ENCODE data around the gene STK10.

The STK10 gene

DNA sequence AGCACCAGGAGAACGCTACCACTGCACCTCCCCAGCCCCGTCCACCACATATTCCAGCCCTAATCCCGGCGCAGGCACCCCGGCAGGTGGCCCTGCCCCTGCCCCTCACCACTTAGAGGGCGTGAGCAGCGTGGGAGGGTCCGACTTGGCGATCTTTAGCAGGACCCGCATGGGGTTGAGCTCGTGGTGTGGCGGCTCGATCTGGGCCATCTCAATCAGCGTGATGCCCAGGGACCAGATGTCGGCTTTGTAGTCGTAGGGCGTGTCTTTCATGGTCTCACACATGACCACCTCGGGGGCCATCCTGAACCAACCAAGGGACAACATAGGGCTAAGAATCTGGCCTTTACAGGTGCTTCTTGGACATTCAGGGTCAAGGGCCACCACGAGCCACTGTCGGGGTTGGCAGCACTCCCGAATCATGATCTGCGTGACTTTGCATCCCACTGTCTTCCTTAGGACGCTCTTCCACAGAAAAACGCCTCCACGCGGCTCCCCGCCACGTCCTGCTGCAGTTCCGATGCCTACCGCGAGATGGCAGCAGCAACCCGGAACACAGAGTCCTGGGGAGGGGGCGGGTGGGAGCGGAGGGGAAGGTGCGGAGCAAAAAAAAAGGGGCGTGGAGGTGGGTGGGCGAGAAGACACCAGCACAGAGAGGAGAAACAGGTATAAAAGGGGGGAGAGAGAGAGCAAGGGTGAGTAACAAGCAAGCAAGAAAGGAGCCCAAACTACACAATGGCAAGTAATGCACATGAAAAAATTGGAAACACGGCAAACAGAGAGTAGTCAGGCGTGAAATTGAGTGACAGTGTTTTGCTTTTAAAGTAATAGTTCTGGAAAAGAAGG lies 81.3 kb downstream of the STK10 start:
- no peak for TF ChIP-seq GATA2 (IDR thresholded peaks at IDR 0.05; ENCODE audit: low read depth, low read length)
- no peak for TF ChIP-seq GATA3 (IDR thresholded peaks at IDR 0.05; ENCODE audit: low read depth, low read length)

DNA sequence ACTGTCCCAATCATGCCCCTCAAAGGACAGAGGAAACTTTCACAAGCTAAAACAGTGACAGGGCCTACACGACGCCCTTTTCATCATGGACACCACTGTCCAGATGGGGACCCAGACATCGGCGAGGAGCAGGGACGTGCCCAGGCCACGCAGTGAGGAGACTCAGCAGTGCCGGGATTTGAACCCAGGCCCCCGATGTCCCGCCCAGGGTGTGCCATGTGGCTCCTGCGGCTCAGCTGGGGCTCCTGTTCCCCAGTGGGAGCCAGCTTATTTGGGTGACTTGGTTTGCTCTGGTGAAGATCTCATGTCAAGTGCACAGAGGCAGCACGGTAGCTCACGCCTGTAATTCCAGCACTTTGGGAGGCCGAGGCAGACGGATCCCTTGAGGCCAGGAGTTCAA lies 82.2 kb downstream of the STK10 start:
- TF ChIP-seq GATA3 (IDR thresholded peaks at IDR 0.05; ENCODE audit: low read depth, low read length) = no peak
- no peak for TF ChIP-seq GATA2 (IDR thresholded peaks at IDR 0.05; ENCODE audit: low read depth, low read length)

DNA sequence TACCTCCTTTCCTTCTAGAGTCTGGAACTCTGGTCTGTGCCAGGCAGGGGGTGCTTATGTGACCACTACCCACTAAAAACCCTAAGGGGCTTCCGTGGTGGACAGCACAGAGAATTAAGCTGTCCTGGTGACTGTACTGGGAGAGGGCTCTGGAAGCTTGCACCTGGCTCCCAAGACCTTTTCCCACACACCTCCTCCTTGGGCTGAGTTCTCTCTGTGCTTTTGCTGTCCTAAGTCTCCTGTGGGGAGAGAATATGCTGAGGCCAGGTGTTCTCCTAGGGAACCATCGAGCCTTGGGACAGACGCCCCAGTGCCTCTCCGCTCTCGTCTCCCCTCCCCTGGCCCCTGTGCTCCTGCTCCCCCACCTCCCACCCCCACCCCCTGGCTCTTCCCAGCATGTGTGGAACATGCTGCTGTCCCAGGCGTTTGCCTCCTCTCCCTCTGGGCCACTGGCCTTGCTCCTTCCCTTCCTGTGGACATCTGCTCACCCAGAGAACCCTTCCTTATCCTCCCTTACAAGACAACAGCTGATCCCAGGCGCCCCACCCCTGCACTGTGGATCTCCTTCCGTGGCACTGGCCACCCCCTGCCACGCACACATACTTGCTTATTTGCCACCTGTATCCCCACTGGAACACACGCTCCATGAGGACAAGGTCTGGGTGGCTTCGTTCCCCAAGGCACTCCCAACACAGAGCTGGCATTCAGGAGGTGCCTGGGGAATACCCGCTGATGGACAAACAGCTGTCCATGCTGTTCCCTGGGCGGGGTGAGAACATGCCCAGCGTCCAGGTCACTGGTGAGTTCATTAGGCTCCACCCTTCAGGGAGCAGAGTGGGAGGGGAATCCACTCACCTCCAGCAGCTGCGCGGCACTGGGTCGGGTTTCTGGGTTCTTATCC lies 83.0 kb downstream of the STK10 start:
- TF ChIP-seq GATA2 (IDR thresholded peaks at IDR 0.05; ENCODE audit: low read depth, low read length) = no peak
- no peak for TF ChIP-seq GATA3 (IDR thresholded peaks at IDR 0.05; ENCODE audit: low read depth, low read length)

DNA sequence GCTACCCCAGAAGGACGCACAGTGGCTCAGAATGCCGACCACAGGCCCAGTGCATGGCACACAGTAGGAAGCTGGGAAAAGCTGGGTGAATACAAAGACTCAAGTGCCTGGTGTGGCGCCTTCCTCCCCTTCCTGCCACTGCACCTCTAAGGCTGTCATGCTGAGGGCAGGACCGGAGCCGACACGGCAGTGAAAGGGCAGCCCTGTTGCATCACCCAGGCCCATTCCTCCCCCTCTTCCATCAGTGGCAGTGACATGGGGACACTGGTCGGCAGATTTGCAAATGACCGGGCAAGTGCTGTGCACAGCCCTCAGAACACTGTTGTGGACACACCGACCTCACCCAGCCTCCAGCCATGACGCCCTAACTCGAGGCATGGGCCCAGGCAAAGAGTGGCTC lies 84.0 kb downstream of the STK10 start:
- no peak for TF ChIP-seq GATA3 (IDR thresholded peaks at IDR 0.05; ENCODE audit: low read depth, low read length)
- TF ChIP-seq GATA2 (IDR thresholded peaks at IDR 0.05; ENCODE audit: low read depth, low read length) = no peak

DNA sequence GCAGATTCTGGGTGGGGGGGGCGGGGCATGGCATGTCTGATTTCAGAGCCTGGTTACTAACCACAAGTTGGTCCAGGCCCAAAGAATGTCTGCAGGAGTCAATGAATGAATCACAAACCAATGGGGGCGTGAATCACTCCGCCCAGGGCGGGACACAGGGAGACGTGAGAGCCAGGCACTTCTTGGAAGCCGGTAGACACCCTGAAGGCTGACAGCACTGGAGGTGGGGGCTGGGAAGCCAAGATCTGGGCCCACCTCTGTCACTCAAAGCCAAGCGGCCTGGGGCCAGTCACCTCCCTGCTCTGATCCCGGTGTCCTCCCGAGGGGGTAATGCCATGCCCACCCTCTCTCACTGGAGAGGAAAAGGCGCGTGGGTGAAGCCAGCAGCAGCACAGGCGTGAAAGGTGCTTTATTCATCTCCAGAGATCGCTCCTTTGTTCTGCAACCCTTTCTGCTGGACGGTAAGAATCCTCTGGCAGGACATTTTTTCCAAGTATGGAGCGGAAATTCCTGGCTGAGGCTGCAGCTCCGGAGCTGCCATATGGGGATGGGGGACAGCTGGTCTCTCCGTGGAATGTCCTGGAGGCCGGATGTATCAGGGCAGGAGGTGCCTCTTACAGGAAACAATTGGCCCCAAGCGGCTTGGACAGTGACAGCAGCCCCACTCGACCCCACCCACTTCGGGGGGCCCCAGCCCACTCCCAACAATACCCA lies 85.0 kb downstream of the STK10 start:
- TF ChIP-seq GATA2 (IDR thresholded peaks at IDR 0.05; ENCODE audit: low read depth, low read length) = no peak
- no peak for TF ChIP-seq GATA3 (IDR thresholded peaks at IDR 0.05; ENCODE audit: low read depth, low read length)

DNA sequence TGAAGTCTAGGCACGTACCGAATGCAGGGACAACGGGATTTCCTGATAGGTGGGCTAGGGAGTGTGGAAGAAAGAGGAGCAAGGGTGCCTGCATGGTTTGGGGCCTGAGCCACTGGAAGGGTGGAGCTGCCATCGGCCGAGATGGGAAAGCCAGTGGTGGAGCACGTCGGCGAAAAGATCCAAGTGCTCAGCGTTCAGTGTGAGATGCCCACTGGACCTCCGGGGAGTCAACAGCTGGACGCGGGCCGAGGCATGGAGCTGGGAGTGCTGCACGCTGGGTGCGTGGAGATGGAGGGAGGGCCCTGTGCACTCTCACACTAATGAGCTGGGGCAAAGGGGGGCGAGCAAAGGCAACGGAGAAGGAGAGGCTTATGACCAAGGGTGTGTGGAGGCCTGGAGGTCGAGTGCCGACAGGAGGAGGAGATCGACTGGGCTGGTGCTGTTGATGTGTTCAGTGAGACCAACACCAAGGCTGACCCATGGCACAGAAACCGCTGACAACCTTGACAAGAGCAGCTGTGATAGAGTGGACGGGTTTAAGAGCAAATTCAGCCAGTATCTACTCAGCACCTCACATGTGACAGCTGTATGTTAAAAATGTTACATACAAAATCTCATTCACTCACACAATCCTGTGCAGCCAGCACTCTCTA lies 85.7 kb downstream of the STK10 start:
- no peak for TF ChIP-seq GATA3 (IDR thresholded peaks at IDR 0.05; ENCODE audit: low read depth, low read length)
- TF ChIP-seq GATA2 (IDR thresholded peaks at IDR 0.05; ENCODE audit: low read depth, low read length) = no peak

DNA sequence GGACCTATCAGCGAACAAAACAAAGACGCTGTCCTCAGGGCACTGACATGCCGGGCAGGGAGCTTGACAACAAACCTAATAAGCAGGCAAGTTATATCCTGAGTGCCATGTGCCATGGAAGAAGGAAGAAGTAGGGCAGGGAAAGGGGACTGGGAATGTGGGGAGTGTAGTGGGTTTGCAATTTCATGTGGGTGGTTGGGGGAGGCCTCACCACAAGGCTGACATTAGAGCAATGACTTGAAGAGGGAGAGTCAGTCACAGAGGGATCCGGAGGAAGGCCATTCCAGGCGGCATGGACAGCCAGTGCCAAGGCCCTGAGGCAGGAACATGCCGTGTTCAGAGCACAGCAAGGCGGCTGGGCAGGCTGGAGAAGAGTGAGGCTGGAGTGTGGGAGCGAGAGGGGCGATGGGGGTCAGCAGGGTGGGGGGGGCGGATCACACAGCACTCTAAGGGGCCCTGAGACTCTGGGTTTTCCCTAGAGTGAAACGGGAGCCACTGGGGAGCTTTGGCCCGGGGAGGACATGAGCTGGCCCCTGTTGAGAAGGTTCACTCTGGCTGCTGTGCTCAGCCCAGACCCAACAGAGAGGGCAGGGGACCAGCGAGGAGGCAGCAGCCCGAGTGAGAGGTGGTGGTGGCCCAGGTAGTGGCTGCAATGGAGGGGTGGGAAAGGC lies 86.3 kb downstream of the STK10 start:
- TF ChIP-seq GATA3 (IDR thresholded peaks at IDR 0.05; ENCODE audit: low read depth, low read length) = no peak
- TF ChIP-seq GATA2 (IDR thresholded peaks at IDR 0.05; ENCODE audit: low read depth, low read length) = no peak

DNA sequence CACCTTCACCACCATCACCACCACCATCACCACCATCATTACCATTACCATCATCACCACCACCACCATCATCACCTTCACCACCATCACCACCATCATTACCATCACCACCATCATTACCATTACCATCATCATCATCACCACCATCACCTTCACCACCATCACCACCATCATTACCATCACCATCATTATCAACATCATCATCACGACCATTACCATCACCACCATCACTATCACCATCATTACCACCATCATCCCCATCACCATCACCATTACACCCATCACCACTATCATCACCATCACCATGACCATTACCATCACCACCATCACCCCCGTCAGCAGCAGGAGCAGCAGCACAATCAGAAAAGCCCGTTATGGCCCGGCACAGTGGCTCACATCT lies 89.1 kb downstream of the STK10 start:
- TF ChIP-seq GATA2 (IDR thresholded peaks at IDR 0.05; ENCODE audit: low read depth, low read length) = no peak

DNA sequence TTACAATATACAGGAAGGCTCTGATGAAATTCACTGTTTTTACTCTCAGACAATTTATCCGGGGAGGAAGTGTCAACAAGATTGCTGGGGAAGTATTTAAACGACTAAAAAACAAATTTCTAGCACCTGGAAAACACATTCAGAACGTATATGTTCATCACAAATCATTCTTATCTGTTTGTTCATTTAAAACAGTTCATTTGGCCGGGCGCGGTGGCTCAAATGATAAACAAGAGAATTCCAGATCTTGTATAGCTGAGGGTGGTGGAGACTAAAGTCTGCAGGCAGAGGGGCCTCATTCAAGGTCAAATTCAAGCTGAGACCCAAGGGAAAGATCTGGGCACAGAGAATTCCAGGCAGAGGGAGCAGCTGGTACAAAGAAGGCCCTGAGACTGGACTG lies 90.0 kb downstream of the STK10 start:
- TF ChIP-seq GATA2 (IDR thresholded peaks at IDR 0.05; ENCODE audit: low read depth, low read length) = no peak
- no peak for TF ChIP-seq GATA3 (IDR thresholded peaks at IDR 0.05; ENCODE audit: low read depth, low read length)

- TF ChIP-seq GATA3 (IDR thresholded peaks at IDR 0.05; ENCODE audit: low read depth, low read length) = no peak
- TF ChIP-seq GATA2 (IDR thresholded peaks at IDR 0.05; ENCODE audit: low read depth, low read length) = no peak
Observed at GRCh38 chr5:172097356-172097755, 90.7 kb downstream of the STK10 start.

DNA sequence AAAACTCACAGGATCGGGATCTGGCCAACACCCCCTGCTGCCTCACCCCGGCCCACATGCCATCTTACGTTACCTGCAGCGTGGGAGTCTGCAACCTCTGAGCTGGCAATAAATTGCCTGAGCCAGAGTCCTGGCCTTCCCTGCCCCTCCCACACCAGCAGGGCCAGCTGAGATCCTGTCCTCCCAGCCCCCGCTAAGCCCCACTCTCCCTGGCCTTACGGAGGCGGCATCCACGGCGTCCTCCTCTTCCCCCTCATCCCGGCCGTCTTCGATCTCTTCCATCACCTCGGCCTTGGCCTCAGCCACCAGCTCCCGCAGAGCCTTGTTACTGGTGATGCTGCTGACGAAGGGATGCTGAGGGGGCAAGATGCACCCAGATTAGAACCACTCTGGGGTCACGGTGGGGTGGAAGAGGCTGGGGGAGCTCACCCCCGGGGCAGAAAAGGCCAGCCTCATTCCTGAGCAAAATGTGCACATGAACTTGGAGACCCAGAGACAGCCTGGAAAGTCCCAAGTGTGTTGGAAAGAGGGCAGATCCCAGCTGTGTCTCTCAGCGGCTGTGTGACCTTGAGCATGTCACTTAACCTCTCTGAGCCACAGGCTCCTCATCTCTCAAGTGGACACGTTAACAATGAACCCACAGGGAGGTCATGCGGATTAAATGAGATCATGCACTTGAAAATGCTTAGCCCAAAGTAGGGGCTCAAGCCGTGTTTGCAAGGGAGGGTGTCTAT lies 91.7 kb downstream of the STK10 start:
- TF ChIP-seq GATA2 (IDR thresholded peaks at IDR 0.05; ENCODE audit: low read depth, low read length) (no peak), GATA3 (IDR thresholded peaks at IDR 0.05; ENCODE audit: low read depth, low read length) (no peak)

- TF ChIP-seq GATA3 (IDR thresholded peaks at IDR 0.05; ENCODE audit: low read depth, low read length) (no peak), GATA2 (IDR thresholded peaks at IDR 0.05; ENCODE audit: low read depth, low read length) (no peak)
Observed at GRCh38 chr5:172095368-172096206, 92.4 kb downstream of the STK10 start.

Data from SH-SY5Y (cell line).